Measurements from ENCODE around the gene SPTBN1. TPM values are rescaled to one million over a fixed set of nuclear protein-coding genes. Genes with fewer than 3 reads are reported as not detected.

The SPTBN1 gene
- total and polyA plus RNA-seq, 2 of the 4 experiments (the other 2 are of a cell fraction), result 49.1 to 241 TPM

GRCh38 chr2:54497763-54498680 is 41.9 kb downstream of the SPTBN1 start:
- H4K8ac ChIP-seq (ENCODE audit: low read depth in 2 of 2, low read length in 2 of 2), result no peak overlapping the region
- no peak overlapping the region for H3K56ac ChIP-seq (ENCODE audit: extremely low read depth, insufficient read depth, low read length)
- H3K9me1 ChIP-seq (ENCODE audit: insufficient read depth, low read length), result peaks cover 11% of the 10 kb centered on the region
- H3K79me1 ChIP-seq (ENCODE audit: low read depth in 1 of 2, low read length in 2 of 2), result peaks cover 54 to 84% of the 10 kb centered on the region in 2 experiments
- ATAC-seq (ENCODE audit: low read depth) (no peak), DNase-seq (peak; percentile 23)
- intact Hi-C loops (cut with micrococcal nuclease), result no loop called here
- TF ChIP-seq MXI1 (IDR thresholded peaks at IDR 0.05; ENCODE audit: borderline replicate concordance, low read depth, low read length), result no peak
- 0 out of 2 replicates have a peak, but pooled peaks have one; percentile 21 for TF ChIP-seq SMC3 (IDR thresholded peaks at IDR 0.05; ENCODE audit: low read depth, low read length)
- WGBS, 2 experiments (ENCODE audit: extremely low coverage in 2 of 2, insufficient read length in 1 of 2), result no CpG with 5 or more reads among the region's 8 CpGs
- H3K9ac ChIP-seq (ENCODE audit: low read depth, low read length), result no peak overlapping the region
- no peak overlapping the region for H2AFZ ChIP-seq (replicated peaks; ENCODE audit: low read length, poor library complexity)
- 0 out of 2 replicates have a peak, but pooled peaks cover 1% of the 10 kb centered on the region for H3K36me3 ChIP-seq (ENCODE audit: control insufficient read depth, insufficient read depth, low read length)
- CTCF ChIA-PET, result interaction anchor here (0.6 kb wide), 1 partner anchor 304 kb away, joined by 3 read pairs; no protein-coding TSS in a partner anchor
- H4K91ac ChIP-seq (ENCODE audit: insufficient read depth, low read depth, low read length), result no peak overlapping the region
- H3K14ac ChIP-seq (replicated peaks; ENCODE audit: low read depth, low read length), result no peak overlapping the region
- H3K27ac ChIP-seq (ENCODE audit: insufficient read depth, low read length), result no peak overlapping the region
- no peak overlapping the region for H3K4me2 ChIP-seq (ENCODE audit: low read depth, low read length)
- no peaks in the 10 kb centered on the region for H3K27me3 ChIP-seq (ENCODE audit: control insufficient read depth, insufficient read depth, low read length)
- H3K4me1 ChIP-seq (ENCODE audit: control insufficient read depth, insufficient read depth, low read length), result peaks cover 5% of the 10 kb centered on the region; the same call in 1 of the 2 replicates
- in situ Hi-C loops (cut with MboI; ENCODE audit: low sequenced_read_pairs), result no loop called here
- no TSS peak for BruUV-seq (replicated peaks)
- H3K4ac ChIP-seq (ENCODE audit: low read depth, low read length), result no peak overlapping the region
- no peak overlapping the region for H2AK5ac ChIP-seq (ENCODE audit: low read depth, low read length)
- POLR2A ChIA-PET (ENCODE audit: unreplicated experiment), result no interaction called here
- H3K23ac ChIP-seq (ENCODE audit: low read depth, low read length), result no peak overlapping the region
- dilution Hi-C loops (cut with HindIII; ENCODE audit: low sequenced_read_pairs, unreplicated experiment), result no loop called here
- no peak overlapping the region for H2BK15ac ChIP-seq (ENCODE audit: low read depth, low read length)
- no peak overlapping the region for H3K4me3 ChIP-seq (ENCODE audit: insufficient read depth, low read depth, low read length)
- H3K18ac ChIP-seq (ENCODE audit: low read depth, low read length), result no peak overlapping the region
- no peak overlapping the region for H2BK120ac ChIP-seq (ENCODE audit: low read depth, low read length)
- no peak overlapping the region for H2BK20ac ChIP-seq (ENCODE audit: low read depth, low read length)
- no peak overlapping the region for H4K5ac ChIP-seq (ENCODE audit: low read depth, low read length)
- no peak overlapping the region for H2AK9ac ChIP-seq (replicated peaks; ENCODE audit: low read depth, low read length, poor library complexity)
- no peak overlapping the region for H2BK5ac ChIP-seq (ENCODE audit: low read depth, low read length, poor library complexity, severe bottlenecking)
- H4K20me1 ChIP-seq (ENCODE audit: insufficient read depth, low read length), result peaks cover 60% of the 10 kb centered on the region
- no peaks in the 10 kb centered on the region for H3K9me3 ChIP-seq (ENCODE audit: control insufficient read depth, insufficient read depth, low read length)

Measured in IMR-90 (cell line).